Stimulated activated CD4-positive, alpha-beta T cell treated with anti-CD3 and anti-CD28 coated beads, Interleukin-2, amount 100 ng/mL, for 24 hours (primary cell): ENCODE data around the gene GPLD1.
"Not testable (repeated sequence)": the region's sequence is repeated elsewhere in the genome, so short reads cannot be mapped to it uniquely, and the experiment has no call there.

Experiments used
- DNase-seq, 2 donors: peaks; one replicate each; pipeline ENCODE4 v3.0.0-alpha.2; 2020

Gene GPLD1

GRCh38 chr6:24408719-24409410 lies 80.5 kb downstream of the GPLD1 start:
- no peak for DNase-seq

GRCh38 chr6:24405262-24405661 lies 84.1 kb downstream of the GPLD1 start:
- DNase-seq, result no peak

- DNase-seq, result peak in 1 of 2 donors; percentile 2
Observed at GRCh38 chr6:24403501-24403824, 85.9 kb downstream of the GPLD1 start.

DNA sequence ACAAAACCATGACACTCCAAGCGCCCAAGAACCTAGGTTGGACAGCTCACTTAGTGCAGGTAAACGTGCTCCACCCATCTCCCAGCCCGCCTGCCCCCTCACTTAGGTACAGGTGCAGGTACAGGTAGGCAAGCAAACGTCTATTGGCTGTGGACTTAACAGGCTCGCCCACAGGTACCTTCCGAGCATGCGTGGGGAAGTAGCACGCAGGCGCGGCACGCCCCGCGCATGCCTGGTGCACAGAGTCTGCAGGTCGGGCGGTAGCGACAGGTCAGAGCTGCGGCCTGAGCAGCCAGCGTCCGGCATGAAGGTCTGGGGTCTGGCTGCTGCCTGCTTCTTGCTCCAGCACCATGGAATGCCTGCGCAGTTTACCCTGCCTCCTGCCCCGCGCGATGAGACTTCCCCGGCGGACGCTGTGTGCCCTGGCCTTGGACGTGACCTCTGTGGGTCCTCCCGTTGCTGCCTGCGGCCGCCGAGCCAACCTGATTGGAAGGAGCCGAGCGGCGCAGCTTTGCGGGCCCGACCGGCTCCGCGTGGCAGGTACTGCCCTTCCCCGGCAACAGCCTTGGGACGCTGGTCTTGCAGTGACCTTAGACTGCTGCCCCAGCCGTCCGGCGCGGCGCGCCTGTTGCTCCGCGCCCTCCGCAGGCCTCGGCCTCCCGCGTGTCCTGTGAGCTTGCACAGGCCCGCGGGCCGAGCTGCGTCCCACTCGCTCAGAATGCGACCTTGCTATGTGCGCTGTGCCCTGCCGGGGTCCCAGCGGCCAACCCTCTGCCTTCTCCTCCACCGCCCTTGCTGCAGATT lies 86.5 kb downstream of the GPLD1 start, which contains the start of gene MRS2:
TSS of gene MRS2 (plus strand) at position 240 of the 804 bp plus-strand sequence. CDS start at position 351, 111 bp downstream.
- DNase-seq, result peak; percentile 81 to 82

- no peak for DNase-seq
Observed at GRCh38 chr6:24401458-24401857, 87.9 kb downstream of the GPLD1 start.

- DNase-seq, result not testable (repeated sequence)
Observed at GRCh38 chr6:24400045-24401039, 89.0 kb downstream of the GPLD1 start.

- no peak for DNase-seq
Observed at GRCh38 chr6:24397631-24398030, 91.7 kb downstream of the GPLD1 start.

DNA sequence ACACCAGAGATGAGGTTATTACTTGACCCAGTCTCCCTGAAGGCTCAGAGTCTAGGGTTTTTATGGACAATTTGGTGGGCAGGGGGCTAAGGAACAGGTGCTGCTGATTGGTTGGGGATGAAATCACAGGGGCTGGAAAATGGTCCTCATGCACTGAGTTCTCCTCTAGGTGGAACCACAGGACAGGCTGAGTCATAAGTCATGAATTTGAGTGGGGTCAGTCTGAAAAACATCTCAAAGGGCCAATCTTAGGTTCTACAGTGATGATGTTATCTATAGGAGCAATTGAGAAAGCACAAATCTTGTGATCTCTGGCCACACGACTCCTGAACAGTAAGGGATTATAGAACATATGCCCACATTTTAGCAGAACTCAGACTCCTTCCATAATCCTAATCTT lies 92.6 kb downstream of the GPLD1 start:
- no peak for DNase-seq

DNA sequence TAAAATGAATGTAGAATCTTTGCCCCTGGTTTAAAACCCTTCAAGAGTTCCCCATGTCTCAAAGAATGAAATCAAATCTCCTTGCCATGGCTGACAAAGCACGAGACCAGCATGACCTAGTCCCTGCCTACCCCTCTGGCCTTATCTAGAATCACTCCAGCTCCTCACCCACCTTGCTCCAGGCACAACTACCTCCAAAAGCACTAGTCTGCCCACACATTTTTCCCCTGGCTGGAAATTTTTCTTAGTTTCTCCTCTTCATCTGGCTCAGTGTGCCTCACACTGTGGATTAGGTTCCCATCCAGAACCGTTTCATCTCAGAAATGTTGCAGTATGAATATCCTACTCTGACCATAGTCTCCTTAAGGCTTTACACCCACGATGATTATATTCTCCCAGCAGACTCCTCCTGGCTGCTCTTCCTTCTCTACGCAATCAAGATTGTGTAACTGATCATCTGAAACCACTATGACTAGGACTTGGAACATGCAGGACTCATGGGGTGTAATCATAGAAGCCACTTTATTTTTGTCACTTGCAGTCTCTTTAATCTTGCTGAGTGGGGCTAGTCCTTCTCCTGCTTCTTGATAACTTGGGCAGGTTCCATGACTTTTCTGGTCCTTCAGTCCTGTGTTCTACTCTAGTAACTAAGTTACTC lies 94.5 kb downstream of the GPLD1 start:
- no peak for DNase-seq

DNA sequence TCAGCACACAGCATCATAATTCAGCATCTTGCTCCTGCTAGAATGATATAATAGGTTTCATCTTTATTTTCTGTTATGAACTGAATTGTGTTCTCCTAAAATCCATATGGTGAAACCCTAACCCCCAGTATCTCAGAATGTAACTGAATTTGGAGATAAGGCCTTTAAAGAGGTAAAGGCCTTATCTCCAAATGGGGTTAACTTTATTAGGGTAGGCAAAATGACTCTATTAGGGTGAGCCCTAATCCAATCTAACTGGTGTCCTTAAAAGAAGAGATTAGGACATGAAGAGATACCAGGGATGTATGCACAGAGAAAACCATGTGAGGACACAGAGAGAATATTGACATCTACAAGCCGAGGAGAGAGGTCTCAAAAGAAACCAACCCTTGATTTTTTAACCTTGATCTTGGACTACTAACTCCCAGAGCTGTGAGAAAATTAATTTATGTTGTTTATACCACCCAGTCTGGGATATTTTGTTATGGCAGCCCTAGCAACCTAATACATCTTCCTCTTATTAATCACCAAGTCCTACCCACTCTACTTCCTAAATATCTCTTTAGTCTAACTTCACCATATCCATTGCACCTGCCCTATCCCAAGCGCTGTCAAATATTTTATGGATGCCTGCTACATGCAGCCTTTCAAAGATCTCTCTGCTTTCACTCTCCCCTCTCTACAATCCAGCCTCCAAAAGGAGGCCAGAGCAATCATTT lies 95.2 kb downstream of the GPLD1 start:
- no peak for DNase-seq

DNA sequence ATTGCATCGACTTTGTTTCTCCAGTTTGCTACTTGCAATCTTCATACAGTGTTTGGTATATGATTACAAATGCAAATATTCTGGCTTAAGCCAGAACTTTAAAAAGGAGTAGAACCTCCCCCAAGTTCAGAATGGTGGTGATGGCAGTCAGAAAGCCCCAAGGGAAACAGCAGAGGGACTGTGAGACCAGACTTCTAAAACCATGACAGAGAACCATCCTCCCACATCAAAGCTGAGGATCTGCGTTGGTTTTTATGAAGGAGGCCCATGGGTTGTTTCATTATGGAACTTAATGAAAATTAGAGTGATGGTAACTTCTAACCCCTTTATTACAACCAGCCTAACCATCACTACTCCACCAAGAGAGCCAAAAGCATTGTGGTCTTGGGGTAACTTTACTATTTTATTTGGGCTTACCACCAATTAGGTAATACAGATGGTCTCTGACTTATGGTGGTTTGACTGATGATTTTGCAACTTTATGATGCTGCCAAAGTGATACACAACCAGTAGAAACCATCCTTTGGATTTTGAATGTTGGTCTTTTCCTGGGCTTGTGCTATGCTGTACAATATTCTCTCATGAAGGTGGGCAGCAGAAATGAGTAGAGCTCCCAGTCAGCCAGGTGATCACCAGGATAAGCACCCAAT lies 97.5 kb downstream of the GPLD1 start:
- DNase-seq, result no peak

- DNase-seq, result no peak
Observed at GRCh38 chr6:24391208-24391607, 98.2 kb downstream of the GPLD1 start.

DNA sequence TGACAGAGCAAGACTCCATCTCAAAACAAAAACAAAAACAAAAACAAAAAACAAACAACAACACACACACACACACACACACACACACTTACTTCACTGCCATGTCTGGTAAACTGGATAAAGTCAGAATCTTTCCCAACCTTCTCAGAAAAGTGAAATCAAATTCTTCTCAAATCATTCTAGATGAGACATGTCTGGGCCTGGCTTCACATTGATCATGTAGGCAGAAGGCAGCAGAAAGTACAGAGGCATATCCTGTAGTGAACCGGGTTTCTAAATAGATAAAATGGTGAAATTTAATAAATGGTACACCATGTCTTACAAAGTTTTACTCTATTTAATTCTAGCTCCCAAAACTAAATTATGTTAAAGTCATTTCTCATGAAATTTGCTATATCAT lies 101.6 kb downstream of the GPLD1 start:
- DNase-seq, result no peak

DNA sequence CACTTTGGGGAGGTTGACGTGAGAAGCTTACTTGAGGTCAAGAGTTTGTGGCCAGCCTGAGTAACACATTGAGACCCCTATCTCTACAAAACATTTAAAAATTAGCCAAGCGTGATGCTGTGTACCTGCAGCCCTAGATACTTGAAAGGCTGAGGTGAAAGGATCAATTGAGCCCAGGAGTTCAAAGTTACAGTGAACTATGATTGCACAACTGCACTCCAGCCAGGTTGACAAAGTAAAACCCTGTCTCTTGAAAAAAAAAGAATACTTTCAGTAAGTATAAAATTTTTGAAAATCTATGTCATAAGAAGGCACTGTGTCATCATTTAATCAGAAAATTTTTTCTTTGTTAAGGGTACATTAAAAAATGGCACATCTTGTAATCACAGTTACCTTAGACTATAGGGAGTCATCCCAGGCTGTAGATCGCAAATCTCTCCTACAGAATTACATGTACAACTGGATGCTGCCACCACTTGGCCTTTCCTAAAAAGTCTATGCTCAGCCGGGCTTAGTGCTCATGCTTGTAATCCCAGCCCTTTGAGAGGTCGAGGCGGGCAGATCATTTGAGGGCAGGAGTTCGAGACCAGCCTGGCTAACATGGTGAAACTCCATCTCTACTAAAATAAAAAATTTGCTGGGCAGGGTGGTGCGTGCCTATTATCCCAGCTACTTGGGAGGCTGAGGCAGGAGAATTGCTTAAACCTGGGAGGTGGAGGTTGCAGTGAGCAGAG lies 103.7 kb downstream of the GPLD1 start:
- DNase-seq, result no peak

GRCh38 chr6:24384369-24385130 lies 104.8 kb downstream of the GPLD1 start:
- DNase-seq, result not testable (repeated sequence)

- not testable (repeated sequence) for DNase-seq
Observed at GRCh38 chr6:24382891-24383494, 106.4 kb downstream of the GPLD1 start.

DNA sequence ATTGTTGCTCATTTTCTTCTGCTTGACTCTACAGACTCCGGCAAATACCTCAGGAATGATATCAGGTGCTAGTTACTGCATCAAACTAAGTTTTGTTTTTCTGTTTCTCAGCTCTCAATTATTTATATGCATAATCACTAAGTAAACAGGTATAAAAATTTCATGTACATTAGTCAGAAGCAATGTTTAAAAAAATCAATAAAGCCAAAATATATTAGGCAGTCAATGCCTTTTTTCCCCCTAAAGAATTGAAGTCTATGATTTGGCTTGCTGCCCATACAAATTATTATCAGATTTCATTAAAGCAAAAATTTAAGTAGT lies 107.2 kb downstream of the GPLD1 start:
- DNase-seq, result no peak

- DNase-seq, result no peak
Observed at GRCh38 chr6:24381476-24382219, 107.7 kb downstream of the GPLD1 start.
